Hematopoietic multipotent progenitor cell treated with erythropoietin and hydrocortisone succinate and interleukin-3 and kit ligand, for 15 days (in vitro differentiated cells): ENCODE data around the gene CSMD2.
"Not testable (repeated sequence)": the region's sequence is repeated elsewhere in the genome, so short reads cannot be mapped to it uniquely, and the experiment has no call there.

Source experiments
- DNase-seq: peaks from one replicate; pipeline ENCODE4 v3.0.0-alpha.2; 2015; ENCODE audit warnings: low spot score

CSMD2 gene

DNA sequence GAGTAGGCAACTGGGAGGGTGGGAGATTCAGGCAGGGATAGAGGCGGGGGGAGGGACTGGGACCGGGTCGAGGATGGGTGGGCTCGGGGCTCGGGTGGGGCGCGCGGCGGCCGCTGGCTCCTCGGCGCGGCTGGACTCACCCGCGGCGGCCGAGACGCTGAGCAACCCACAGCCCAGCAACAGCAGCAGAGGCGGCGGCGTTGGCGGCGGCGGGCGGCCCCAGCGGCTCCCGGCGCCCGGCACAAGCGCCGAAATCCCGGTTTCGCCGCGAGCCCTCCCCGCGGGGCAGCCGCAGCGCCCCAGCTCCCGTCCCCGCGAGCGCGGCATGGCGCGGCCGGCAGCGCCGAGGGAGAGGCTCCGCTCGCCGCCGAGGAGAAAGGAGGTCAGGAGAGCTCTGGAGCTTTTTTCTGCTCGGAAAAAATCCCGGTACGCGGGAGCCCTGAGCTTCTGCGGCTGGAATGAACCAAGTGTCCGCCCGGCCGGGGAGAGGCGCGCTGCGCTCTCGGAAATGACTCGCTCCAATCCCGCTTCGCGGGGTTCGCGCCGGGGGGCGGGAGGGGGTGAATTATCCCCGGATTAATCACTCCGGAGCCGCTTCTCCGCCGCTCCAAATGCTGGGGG lies at the start of gene CSMD2:
CSMD2 (minus strand) TSS at position 460 of the 621 bp plus-strand sequence; CDS start at position 327, 133 bp downstream.
- DNase-seq: no peak

GRCh38 chr1:34213956-34214355 lies 48.9 kb upstream of the CSMD2 start:
- DNase-seq: no peak

DNA sequence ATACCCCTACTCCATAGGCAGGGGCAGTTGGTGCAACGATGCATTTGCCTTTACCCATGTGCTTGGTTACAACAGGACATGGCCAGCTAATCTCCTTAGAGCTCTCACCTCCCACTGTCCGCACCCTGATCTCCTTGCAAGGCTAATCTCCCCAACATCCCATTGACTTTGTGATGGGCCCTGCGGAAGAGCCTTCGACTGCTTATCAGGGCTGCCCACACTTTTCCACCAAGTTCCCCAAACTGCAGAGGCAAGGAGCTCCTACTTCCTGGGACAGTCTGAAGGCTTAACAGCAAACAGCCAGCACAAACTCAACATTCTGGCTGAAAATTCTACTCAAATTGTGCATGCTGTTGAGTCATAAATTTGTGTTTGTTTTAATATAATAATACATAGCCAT lies 47.6 kb upstream of the CSMD2 start:
- no peak for DNase-seq

DNA sequence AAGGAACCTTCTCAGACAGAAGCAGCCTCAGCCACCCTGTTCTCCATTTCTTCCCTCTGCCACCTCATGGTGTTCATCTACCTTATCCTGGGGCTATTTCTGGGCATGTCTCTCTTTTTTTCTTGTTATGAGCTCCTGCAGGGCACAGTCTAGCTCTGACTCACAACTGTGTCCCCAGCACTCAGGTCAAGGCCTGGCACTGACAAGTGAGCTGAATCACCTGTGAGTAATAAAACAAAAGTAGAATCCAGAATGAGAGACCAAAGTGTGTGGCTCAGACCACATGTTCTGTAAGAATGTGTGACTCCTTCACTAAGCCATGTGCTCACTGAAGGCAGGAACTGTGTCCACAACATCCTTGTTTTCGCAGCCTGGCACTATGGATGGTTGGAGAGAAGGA lies 34.9 kb upstream of the CSMD2 start:
- no peak for DNase-seq

DNA sequence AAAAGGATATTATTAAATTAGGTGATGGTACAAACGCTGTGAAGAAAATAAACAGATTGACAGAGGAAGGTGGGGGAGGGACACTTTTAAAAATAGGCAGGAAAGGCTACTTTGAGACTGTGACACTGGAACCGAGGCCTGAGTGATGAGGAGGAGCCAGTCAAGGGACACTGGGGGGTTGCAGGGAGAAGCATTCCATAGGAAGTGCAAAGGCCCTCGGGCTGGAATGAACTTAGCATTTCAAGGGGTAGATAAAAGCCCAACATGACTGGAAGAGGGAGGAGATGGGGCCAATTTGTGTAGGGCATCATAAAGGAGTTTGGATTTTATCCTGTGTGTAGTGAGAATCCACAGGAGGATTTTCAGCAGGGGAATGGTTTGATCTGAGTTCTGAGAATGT lies 27.6 kb upstream of the CSMD2 start:
- DNase-seq: no peak

DNA sequence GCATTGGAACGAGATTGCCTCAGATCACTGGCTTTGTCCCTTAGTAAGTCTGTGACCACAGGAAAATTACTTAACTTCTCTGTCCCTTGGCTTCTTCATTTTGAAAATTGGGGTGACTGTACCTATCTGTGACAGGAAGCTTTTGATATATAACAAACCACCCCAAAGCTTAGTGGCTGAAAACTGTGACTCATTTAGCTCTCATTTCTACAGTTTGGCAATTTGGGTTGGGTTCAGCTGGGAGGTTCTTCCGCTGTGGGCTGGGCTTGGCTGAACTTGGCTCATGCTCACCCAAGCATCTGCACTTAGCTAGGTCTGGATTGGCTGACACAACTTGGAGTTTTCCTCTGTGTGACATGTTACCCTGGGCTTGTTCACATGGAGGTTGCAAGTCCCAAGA lies 25.7 kb upstream of the CSMD2 start:
- DNase-seq: no peak

- DNase-seq: no peak
These were observed 24.0 kb upstream of the CSMD2 start for GRCh38 chr1:34188985-34189384.

GRCh38 chr1:34188418-34188817 lies 23.4 kb upstream of the CSMD2 start:
- DNase-seq: no peak

- DNase-seq: no peak
These were observed 21.9 kb upstream of the CSMD2 start for GRCh38 chr1:34186741-34187494.

DNA sequence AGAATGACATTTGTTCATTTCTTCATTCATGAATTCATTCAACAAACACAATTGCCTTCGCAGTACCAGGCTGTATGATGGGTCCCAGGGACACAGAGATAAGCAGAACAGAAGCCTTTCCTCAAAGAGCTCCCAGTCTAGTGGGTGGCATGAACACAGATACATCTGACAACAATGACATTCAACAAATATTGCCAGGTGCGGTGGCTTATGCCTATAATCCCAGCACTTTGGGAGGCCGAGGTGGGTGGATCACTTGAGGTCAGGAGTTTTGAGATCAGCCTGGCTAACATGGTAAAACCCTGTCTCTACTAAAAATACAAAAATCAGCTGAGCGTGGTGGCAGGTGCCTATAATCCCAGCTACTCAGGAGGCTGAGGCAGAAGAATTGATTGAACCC lies 18.4 kb upstream of the CSMD2 start:
- DNase-seq: not testable (repeated sequence)

DNA sequence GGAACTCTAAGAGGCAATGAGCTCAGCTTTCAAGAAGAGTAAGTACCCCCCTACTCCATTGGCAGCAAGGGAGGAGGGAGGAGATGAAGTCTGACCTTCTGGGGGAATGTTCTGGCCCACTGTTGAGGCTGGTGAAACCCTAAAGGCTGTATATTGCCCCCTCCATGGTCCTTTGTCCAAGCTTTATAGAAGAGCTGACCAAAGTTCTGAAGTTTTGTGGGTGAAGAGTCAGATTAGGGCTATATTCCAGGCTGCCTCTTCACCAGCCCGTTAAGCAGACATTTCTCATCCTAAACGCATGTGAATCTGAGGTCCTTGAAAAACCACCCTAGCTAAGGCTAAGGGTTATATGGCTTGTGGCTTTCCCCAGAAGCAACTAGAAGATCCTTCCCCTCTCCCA lies 13.0 kb upstream of the CSMD2 start:
- no peak for DNase-seq

DNA sequence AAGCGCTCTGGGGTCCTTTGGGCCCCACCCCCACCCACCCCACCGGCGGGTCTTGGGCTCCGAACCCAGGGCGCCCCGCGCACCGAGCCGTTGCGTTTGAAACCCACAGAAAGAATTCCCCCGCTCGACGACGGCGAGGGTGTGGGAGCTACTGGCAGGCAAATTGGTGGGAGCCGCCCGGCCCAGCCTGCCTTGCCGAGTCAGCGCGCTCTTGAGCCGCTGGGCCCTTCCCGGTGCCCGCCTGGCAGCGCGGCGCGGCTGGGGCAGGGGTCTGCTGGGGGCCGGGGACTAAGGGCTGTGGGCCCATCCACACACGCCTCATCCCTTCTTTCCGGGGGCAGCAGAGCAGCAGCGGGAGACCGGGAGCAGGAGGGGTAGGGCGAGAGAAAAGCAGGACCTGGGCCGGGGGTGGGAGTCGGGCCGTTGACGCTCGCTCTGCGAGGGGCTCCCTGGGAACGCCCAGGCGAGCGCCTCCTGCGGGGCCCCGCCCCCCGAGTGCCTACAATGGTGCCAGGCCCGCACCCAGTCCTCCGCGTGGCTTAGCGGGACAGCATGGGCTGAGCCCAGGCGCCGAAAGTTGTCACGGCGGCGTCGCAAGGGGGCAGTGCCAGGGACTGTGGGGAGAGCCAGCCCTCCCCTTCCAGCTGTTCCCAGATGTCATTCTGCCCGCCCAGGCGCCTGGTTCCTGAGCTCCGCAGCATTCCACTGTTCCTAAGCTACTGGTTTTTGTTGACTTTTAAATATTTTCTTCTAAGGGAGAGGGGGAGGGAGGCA lies 12.0 kb upstream of the CSMD2 start, which contains the start of gene C1orf94:
C1orf94 (plus strand) TSS at position 78 of the 774 bp plus-strand sequence. CDS start 883 bp downstream, outside the sequence.
- no peak for DNase-seq

DNA sequence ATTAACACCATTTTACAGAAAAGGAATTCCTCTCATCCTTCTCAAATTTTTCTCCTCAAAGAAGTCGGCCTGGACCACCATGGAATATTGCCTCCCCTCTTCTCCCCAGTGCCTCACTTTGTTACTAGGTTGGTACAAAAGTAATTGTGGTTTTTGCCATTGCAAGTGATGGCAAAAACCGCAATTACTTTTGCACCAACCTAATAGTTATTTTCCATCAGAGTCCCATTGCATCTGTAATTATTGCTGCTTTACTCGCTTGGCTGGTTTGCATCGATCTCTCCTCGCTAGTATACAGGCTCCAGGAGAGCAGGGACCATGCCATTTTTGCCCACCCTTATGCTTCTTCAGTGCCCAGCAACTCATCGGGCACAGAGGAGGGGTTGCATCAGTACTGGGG lies 10.7 kb upstream of the CSMD2 start:
- DNase-seq: no peak

DNA sequence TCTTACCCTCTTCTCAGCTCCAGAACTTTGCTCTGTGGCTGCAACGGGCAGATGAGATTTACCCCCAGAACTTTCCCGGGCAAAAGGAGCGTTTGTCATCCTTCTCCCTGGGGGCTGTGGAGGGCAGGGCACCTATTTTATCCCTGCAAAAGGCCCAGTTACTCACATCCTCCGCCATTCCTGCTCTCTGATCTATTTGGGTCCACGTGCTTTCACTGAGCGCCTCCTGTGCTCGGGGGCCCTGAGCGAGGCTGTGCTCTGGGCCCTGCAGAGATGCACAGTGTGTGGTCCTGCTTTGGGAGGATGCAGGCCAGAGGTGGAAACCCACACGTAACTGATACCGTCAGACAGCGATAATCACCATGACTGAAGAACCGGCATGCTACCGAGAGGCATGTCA lies 2.4 kb upstream of the CSMD2 start:
- no peak for DNase-seq

GRCh38 chr1:34166625-34167361 lies 1.8 kb upstream of the CSMD2 start:
- no peak for DNase-seq

- DNase-seq: no peak
These were observed 1.2 kb upstream of the CSMD2 start for GRCh38 chr1:34166191-34166624.

DNA sequence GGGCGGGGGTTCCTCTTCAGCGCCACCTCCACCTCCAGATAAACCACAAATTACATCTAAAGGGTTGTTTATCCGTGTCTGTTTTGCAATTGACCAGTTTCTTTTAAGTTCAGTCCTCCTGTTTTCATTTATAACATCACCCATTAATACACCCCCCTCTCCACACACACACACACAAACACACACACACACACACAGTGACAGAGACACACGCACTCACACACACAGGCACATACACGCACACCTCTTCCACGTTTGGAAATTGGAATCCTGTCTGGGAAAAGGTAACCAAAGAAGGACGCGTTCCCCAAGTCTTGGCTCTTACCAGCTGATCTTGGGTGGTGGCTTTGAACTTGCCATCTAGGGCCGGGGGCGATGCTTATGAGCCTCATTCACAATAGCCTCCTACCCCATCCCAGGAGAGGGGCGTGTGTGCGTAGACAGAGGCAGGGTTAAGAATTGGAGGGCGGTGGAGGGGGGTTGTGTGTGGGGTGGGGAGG lies 442 bp upstream of the CSMD2 start:
- no peak for DNase-seq

- DNase-seq: no peak
These were observed 968 bp downstream of the CSMD2 start for GRCh38 chr1:34163792-34164731.

- DNase-seq: no peak
These were observed 1.9 kb downstream of the CSMD2 start for GRCh38 chr1:34162852-34163766.

DNA sequence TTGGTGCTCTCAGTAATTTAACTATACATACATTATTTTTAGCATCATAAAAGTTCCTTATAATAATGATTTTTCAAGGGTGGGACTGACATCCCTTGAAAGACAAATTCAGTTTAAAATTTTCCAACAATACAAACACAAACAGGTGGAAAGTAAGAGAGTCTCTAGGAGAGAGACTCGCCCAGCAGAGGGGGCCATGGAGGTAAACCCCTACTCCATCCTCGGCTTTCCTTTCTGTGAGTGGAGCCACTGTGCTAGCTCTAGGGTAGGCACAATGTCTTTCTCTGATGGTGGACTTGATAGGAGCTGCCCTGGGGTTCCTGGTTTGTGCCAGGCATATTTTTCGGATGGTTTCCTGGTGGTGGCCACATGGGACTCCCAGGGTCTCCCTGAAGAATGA lies 8.3 kb downstream of the CSMD2 start:
- no peak for DNase-seq
